B cell (primary cell): ENCODE measurements around the gene FANCC.

Source experiments
- CTCF ChIP-seq: fragments of 200-600 bp; IDR thresholded peaks from one replicate; pipeline ENCODE4 v1.8.0; 2022; ENCODE audit warnings: antibody characterized with exemption, mild to moderate bottlenecking
- EZH2 ChIP-seq: IDR thresholded peaks from 2 replicates; pipeline ENCODE4 v1.6.1; 2012; ENCODE audit warnings: borderline replicate concordance, low read depth, mild to moderate bottlenecking, moderate library complexity, low read length; ENCODE audit not compliant: insufficient read depth, poor library complexity, severe bottlenecking

- TF ChIP-seq CTCF (no peak), EZH2 (no peak)
Measured at GRCh38 chr9:95058795-95059386, 258.6 kb downstream of the FANCC start.
